GM10266 (cell line): ENCODE results near the gene HRH2.
"Not testable (repeated sequence)": the region's sequence is repeated elsewhere in the genome, so short reads cannot be mapped to it uniquely, and the experiment has no call there.

ENCODE experiments used
- DNase-seq: peaks from one replicate; pipeline ENCODE4 v3.0.0; 2012; ENCODE audit errors: extremely low spot score
- TF ChIP-seq, protein P1 (sequence below): IDR thresholded peaks from 2 replicates; pipeline ENCODE4 v1.5.1; 2012; ENCODE audit warnings: mild to moderate bottlenecking, low read depth; ENCODE audit not compliant: control insufficient read depth, insufficient read depth; ENCODE audit errors: missing control alignments

HRH2 gene

DNA sequence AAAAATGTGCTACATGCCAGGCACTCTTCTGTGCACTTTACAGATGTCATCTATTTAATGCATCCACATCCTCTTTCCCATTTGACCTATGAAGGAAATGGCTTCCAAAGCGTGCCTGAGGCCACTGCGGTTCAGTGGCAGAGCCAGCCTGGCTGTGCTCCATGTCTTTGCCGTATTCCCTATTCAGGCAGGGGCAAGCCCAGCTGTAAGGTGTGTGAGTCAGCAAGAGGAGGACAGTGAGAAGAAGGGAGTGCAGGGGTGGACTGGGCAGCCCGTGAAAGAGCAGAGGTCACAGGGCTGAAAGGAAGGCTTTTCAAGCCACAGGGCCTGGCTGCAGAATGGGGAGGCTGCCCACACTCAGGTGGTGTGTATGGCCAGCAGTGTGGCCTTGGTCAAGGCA lies 91.7 kb downstream of the HRH2 start:
- TF ChIP-seq, protein P1, sequence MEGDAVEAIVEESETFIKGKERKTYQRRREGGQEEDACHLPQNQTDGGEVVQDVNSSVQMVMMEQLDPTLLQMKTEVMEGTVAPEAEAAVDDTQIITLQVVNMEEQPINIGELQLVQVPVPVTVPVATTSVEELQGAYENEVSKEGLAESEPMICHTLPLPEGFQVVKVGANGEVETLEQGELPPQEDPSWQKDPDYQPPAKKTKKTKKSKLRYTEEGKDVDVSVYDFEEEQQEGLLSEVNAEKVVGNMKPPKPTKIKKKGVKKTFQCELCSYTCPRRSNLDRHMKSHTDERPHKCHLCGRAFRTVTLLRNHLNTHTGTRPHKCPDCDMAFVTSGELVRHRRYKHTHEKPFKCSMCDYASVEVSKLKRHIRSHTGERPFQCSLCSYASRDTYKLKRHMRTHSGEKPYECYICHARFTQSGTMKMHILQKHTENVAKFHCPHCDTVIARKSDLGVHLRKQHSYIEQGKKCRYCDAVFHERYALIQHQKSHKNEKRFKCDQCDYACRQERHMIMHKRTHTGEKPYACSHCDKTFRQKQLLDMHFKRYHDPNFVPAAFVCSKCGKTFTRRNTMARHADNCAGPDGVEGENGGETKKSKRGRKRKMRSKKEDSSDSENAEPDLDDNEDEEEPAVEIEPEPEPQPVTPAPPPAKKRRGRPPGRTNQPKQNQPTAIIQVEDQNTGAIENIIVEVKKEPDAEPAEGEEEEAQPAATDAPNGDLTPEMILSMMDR = no peak
- DNase-seq = no peak

DNA sequence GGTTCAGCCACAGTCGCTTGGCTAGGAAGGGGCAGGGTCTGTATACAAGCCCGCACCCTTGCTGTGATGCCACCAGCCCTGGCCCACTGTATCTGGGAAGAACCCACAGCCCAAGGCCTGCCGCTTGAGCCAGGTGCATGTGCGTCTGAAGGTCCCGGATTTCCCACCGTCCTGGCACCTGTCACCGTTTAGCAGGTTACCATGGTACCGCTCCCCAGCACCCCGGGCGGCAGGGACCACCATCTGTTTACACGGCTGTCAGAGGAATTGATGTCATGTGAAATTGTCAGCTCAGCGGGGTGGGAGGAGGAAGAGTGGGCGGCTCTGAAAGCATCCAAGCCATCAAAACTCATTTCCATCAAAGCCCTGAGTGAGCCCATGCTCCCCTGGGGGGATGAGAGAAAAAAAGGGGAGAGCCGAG lies 92.7 kb downstream of the HRH2 start:
- TF ChIP-seq, protein P1 = no peak
- DNase-seq = no peak

DNA sequence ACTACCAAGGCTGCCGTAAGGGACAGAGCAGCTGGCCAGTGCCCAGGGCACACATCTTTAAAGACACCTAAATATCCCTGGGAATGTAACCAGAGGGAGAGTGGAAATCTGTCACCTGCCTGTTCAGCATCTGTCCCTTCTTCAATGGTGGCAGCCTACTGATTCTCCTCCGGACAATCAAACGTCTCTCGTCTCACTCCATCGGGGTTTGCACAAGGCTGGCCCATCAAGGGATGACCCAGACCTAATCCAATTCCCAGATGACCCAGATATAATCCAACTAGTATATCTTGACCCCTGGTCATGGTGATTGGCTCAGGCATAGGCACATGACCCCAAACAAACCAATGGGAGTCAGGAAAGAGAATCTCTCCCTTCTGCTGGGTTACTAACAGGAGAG lies 93.5 kb downstream of the HRH2 start:
- DNase-seq = no peak
- TF ChIP-seq, protein P1 = no peak

DNA sequence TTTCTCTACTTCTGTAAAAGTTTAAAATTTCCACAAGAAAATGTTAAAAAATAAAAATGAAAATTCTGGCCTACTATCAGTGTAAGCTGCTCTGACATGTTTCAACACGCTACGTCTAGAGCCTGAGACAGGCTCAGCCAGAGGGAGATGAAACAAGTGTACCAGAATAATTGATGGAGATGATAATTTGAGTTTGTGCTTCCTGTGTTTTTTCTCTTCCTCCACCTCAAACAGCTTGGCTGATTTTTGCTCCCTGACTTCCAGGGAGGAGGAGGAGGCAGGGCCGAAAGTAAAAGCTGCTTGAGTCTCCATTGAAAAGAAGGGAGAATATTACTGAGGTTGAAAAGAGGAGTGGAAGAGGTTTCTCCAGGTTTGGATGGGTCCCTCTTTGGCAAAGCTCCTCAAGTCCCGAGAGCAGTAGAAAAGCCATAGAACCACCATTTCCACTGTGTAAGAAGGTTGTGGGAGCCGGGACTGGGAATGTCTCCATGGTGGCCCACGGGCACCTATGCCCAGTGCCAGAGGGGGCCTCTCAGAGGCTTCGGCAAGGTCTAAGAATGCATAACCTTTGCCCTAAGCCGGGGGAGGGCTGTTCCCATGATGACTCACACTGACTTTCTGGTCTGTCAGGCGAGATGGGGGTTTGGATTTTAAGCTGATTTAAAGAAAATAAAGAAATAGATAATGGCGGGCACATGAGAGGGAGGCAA lies 95.1 kb downstream of the HRH2 start:
- DNase-seq = no peak
- TF ChIP-seq, protein P1 = no peak

DNA sequence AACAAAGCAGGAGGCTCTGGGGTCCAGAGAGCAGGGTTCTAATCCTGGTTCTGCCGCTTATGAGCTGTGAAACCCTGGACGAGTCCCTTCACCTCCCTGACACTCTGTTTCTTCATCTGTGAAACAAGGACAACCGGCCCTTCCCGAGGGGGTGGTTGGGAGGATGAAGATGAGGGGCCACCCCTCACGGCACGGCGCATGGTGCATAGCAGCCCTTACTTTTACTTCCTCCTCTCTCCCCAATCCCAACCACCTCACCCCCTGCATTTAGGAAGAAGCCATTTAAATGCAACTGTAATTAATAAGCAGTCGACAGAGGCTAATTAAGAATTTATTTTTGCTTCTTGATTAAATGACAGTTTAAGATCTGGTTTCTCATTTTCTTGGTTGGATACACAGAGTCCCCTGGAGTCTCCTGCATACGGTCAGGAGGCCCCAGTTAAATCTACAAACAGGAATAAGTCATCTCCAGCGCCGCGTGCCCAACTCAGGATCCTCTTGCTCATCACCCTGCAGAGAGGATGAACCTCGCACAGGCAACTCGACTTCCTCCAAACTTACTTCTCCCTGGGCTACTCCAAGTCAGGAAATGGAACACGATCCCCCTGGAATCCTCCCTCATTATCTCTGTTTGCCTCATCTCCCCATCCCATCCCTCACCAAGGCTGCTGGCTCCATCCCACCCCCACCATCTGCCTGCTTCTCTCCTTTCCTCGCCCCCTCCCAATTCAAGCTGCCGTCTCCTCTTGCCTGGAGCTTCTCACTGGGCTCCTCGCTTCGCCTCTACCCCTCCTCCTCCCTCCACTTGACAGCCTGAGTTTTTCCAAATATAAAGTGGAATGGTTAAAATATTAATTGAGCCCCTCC lies 95.9 kb downstream of the HRH2 start:
- TF ChIP-seq, protein P1 = no peak
- DNase-seq = no peak

DNA sequence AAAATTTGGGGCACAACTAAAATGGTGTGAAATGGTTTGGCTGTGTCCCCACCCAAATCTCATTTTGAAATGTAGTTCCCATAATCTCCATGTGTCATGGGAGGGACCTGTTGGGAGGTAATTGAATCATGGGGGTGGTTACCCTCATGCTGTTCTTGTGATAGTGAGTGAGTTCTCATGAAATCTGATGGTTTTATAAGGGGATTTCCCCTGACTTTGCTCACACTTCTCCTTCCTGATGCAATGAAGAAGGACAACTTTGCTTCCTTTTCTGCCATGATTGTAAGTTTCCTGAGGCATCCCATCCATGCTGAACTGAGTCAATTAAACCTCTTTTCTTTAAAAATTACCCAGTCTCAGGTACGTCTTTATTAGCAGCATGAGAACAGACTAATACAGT lies 102.1 kb downstream of the HRH2 start:
- DNase-seq = not testable (repeated sequence)
